Measurements from ENCODE around the gene EFCAB6.

EFCAB6 gene

GRCh38 chr22:43533656-43534428 is 278.3 kb downstream of the EFCAB6 start:
- no peak for DNase-seq (ENCODE audit: low spot score)
- TF ChIP-seq, protein P1, sequence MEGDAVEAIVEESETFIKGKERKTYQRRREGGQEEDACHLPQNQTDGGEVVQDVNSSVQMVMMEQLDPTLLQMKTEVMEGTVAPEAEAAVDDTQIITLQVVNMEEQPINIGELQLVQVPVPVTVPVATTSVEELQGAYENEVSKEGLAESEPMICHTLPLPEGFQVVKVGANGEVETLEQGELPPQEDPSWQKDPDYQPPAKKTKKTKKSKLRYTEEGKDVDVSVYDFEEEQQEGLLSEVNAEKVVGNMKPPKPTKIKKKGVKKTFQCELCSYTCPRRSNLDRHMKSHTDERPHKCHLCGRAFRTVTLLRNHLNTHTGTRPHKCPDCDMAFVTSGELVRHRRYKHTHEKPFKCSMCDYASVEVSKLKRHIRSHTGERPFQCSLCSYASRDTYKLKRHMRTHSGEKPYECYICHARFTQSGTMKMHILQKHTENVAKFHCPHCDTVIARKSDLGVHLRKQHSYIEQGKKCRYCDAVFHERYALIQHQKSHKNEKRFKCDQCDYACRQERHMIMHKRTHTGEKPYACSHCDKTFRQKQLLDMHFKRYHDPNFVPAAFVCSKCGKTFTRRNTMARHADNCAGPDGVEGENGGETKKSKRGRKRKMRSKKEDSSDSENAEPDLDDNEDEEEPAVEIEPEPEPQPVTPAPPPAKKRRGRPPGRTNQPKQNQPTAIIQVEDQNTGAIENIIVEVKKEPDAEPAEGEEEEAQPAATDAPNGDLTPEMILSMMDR (IDR thresholded peaks at IDR 0.05; ENCODE audit: extremely low read depth, missing control alignments): no peak

DNA sequence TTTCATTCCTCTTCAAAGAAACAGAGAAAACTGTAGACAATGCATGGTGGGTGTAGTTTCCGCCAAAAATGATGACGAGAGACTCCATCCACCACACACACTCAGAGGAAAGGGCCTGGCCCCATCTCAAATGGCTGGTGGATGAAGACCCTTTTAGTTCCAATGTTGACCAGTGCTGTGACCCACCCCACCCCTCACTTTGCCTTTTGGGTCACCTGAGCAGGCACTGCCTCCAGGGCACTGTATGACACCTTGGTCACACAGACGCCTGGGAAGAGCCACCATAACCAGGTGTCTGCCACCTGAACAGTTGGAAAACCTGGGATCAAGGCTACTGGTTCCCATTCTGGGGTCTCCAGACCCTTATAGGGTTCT is 279.0 kb downstream of the EFCAB6 start:
- DNase-seq (ENCODE audit: low spot score): no peak
- TF ChIP-seq, protein P1 (IDR thresholded peaks at IDR 0.05; ENCODE audit: extremely low read depth, missing control alignments): no peak

GRCh38 chr22:43532301-43533155 is 279.6 kb downstream of the EFCAB6 start:
- no peak for DNase-seq (ENCODE audit: low spot score)
- TF ChIP-seq, protein P1 (IDR thresholded peaks at IDR 0.05; ENCODE audit: extremely low read depth, missing control alignments): no peak

GRCh38 chr22:43531651-43532050 is 280.5 kb downstream of the EFCAB6 start:
- TF ChIP-seq, protein P1 (IDR thresholded peaks at IDR 0.05; ENCODE audit: extremely low read depth, missing control alignments): no peak
- no peak for DNase-seq (ENCODE audit: low spot score)

GRCh38 chr22:43530349-43531201 is 281.5 kb downstream of the EFCAB6 start:
- DNase-seq (ENCODE audit: low spot score): no peak
- TF ChIP-seq, protein P1 (IDR thresholded peaks at IDR 0.05; ENCODE audit: extremely low read depth, missing control alignments): no peak

DNA sequence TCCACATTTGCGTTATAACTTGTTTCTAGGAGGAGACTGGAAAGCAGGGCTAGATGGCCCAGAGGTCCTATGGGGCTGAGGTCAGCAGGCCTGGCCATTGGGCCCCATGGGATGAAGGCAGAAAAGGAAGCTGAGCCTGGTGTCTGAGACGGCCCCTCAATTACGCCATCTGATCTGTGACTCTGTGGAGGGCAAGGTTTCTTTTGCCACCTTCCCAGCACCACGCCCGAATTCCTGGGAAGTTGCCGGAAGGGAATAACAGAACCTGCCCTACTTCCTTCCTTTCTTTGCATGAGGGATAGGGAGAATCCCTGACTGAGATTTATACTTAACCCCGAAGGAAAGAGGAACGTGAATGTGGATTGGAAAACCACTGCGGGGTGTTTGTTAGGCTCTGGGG is 282.2 kb downstream of the EFCAB6 start:
- no peak for DNase-seq (ENCODE audit: low spot score)
- TF ChIP-seq, protein P1 (IDR thresholded peaks at IDR 0.05; ENCODE audit: extremely low read depth, missing control alignments): no peak

All from GM20000 (cell line).